GM18526 (cell line): Measurements from ENCODE around the gene WDR54.

ENCODE experiments used
- POLR2A ChIP-seq: IDR thresholded peaks from 3 replicates; pipeline ENCODE4 v1.6.1; 2011; ENCODE audit not compliant: insufficient read length; ENCODE audit errors: extremely low read depth

WDR54 gene, protein sequence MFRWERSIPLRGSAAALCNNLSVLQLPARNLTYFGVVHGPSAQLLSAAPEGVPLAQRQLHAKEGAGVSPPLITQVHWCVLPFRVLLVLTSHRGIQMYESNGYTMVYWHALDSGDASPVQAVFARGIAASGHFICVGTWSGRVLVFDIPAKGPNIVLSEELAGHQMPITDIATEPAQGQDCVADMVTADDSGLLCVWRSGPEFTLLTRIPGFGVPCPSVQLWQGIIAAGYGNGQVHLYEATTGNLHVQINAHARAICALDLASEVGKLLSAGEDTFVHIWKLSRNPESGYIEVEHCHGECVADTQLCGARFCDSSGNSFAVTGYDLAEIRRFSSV

DNA sequence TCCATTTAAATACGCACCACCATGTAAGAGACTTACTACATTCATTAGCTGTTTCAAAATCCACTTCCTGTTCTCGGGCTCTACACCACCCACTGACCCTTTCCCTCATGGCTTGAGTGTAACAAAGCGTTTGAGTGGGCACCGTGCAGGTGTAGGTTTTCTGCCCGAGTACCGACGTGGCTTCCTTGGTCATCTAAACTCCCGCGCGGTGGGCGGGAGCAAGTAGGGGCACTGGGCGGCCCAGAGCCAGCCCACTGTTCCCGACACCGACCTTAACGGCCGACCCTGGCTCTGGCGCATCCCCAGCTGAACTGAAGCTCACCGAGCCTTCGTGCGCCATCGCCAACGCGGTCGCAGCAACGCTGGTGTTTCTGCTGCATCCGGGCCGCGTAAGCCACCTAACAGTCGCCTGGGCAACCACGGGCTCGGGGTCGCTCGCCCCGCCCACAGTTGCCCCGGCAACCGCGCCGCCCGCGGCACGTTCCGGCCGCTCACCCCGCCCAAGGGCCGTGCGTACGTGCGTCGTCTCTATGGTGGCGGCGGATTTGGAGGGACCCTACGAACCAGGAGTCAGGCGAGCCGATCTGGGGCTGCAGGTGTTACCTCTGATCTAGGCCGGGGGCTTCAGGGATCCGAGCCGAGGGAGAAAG lies at the start of gene WDR54, which contains the start of gene C2orf81:
Gene WDR54, plus strand, starts transcription at position 510 of the 650 bp plus-strand sequence. CDS start 424 bp downstream, outside the sequence.
Gene C2orf81, minus strand, starts transcription at position 399 of the 650 bp plus-strand sequence. Its CDS starts 59 bp downstream, at position 340.
- peak; percentile 92 for TF ChIP-seq POLR2A

DNA sequence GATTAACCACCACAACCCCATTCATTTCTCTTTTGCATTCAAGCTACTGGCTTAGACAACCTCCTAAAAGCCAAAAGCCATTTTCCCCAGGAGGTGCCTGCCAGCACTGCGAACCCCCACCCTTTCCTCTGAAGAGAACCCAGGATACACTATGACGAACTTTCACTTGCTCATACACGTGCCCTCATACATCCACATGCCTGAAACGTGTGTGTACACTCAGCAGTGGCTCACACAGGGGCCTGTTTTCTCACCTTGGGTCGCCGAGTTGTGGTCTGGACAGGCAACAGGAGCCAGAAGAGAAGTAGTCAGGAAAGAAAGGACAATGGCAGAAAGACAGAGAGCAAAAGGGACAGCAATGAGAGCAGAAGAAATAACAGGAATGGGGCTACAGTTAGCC lies 48.9 kb upstream of the WDR54 start:
- TF ChIP-seq POLR2A = no peak

DNA sequence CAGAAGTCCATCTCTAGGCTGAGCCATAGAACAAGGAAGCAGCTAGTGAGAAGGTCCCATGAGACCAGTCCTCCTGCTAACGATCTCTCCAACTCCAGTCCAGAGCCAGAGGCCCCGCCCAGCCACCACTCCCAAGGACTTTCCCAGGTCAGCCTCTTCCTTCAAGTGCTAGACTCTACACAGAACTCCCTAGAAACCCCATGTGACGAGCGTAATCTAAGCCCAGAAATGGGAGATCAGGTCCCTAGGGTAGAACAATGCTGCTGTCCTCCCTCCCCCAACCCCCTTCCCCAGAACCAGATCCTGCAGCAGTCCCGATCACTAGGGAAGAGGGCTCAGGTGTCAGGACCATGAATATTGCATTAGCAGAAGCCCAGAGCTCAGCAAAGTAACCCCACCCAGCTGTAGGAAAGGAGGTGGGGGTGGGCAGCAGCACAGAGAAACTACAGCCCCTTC lies 48.3 kb upstream of the WDR54 start:
- no peak for TF ChIP-seq POLR2A

DNA sequence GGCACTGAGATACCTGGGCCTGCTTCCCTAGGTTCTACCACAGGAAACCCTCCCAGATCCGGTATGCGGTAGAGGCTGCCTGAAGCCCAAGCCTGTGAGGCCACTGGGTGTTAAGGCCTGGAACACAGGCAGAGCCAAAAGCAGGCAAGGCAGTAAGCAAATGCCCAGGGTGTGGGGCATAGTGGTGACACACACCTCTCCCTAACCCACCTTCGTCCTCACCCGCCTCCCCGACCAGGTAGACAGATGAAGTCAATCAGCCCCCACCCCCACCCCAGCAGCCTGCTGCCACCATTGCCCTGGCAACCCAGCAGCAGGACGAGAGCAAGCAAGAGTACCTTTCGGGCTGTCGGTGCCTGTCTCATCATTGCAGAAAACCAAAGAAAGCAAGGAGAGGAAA lies 47.5 kb upstream of the WDR54 start:
- no peak for TF ChIP-seq POLR2A

DNA sequence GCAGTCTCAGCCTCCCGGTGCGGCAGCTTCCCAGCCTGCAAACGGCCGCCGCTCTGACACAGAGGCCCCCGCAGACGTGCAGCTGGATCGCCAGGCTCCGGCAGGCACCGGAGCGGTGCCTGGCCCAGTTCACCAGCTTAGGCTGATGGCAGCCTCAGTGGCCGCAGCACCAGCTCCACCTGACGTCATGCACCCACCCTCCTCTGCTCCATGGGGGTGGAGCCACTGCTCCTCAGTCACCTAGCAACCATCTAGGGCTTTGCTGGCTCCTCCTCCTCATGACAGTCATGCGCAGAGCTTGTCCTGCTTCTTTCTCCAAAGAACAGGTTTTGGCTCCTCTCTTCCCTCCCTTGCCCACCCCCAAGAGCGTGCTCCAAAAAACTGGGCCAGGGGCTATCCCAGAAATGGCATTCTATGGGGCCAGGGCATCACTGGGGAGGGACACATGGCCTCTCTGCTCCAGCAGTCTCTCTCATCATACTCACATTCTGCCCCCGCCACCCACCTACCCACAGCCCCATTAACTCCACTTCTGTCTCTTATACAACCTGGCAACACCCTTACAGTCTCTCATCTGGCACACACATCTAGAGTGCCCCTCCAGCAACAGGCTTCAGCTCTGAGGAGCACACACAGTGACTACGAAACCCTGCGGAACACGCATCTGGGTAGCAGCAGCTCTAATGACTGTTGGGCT lies 46.9 kb upstream of the WDR54 start:
- no peak for TF ChIP-seq POLR2A

DNA sequence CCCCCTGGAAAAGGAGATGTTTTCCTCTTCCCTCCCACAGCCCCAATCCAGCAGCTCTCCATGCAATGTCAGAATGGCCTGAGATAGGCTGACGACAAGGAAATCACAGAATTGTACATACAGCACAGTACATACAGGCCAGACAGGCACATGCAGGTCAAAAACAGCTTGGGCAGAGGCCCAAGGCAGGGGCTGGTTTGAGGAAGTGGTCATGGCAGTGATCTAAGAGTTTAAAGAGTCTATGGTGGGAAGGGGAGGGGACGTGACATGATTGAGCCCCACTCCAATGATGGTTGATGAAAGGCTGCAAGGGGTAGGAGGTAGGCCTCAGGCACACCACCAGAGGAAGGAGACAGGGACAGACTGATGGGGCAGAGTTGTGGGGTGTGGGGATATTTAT lies 45.7 kb upstream of the WDR54 start:
- TF ChIP-seq POLR2A = no peak

DNA sequence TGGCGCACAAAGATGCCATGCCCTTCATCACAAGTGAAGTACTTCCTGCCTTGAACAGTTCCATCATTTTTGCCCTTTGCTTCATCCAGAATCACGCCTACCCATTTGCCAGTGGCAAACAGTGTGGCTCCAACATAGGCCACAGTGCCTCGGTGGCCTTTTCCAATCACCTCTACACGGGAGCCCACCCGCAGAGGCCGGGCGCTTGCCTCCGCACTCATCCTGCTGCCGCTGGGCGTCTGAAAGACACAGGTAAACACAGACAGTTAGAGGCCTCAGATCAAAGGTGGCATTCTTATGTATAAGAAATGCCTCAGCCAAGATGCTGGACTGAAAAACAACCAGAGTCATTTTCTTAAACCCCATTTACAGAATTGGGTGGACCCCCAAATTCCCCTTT lies 43.5 kb upstream of the WDR54 start:
- TF ChIP-seq POLR2A = no peak

DNA sequence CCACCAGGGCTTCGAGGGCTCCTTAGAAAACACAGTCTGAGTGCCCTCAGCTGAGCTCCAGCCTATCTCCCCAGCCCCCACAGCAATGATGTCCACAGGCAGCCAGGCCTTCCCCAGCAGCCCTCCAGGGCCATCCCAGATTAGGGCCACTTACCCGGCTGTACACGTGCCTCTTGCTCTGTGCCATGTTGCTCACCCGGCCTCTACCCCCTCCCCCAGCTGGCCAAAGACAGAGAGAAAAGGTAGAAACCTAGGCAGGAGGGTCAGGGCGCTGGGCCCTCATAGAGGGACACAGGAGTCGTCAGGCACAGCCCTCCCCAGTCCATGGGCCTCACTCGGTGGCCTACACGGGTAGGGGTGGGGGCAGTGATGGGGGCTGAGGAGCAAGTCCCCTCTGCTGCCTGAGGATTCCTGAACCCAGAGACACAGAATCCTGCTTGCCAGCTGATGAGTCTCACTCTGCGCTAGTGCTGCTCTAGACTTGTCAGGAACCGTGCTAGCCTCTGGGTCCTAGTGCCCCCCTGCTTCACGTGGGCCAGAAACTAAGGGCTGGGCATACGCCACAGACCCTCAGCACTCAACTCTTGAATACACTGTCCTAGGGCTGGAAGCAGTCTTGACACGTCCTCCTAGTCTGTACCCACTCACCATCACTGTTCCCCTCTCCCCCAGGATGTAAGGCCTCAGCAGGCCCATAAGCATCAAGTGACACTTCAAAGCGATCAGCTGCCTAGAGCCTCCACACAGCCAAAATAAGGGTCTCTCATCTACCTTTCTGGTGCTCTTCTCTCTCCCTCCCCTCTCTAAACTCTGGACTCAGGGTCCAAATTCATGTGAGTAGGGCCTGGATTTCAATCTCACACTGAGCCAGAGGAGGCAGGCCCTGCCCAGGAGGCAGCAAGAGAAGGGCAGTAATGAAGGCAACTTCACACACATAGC lies 41.4 kb upstream of the WDR54 start, which contains the start of gene DCTN1:
Gene DCTN1, minus strand, starts transcription at position 461 of the 939 bp plus-strand sequence. Its CDS starts 274 bp downstream, at position 187.
- no peak for TF ChIP-seq POLR2A

DNA sequence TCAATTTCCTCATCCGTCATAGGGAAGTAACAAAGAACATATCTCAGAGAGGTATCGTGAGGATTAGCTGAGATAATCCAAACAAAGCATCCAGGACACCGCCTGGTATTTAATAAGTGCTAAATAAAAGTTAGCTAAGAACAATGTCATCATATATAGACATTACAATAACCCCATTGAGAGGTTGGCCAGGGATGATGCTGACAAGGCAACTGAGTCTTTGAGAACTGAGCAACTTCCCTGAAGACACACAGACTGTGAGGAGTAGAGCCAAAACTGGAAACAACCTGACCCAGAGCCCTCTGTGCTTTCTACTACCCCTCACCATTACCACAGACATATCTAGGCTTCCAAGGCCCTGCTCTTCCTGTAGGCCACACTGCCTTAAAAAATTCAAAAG lies 39.8 kb upstream of the WDR54 start:
- TF ChIP-seq POLR2A = no peak

DNA sequence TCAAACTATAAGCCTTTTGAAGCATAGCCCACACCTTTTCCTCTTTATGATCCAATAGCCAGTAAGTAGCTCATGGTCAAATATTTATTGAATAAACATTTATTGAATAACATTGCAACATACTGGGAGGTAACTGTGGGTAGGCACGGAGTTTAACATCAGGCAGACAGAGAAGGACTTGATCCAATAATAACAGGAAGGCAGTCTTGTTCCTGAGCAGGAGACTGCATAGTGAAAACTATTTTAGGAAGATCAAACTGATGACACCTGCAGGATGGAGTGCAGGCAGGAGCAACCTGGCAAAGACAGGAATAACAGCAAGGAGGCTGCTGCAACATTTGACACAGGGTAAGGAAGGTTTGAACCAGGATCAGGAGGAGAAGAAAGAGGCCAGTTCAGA lies 38.3 kb upstream of the WDR54 start:
- no peak for TF ChIP-seq POLR2A

DNA sequence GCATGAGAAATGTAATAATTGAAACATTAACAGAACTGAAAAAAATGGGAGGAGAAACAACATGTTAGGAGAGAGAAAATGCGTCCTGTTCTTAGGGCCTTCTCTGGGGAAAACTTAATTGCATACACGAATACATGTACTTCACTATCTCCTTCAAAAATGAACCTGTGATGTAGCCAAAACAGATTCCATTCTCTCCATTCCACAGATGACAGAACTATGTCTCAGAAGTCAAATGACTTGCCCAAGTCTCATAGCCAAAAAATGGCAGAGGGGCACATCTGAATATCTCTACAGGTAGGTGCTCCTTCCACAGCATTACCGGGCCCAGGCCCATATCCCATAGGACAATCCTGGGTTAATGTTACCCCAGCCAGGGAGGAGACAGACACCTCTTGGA lies 37.5 kb upstream of the WDR54 start:
- TF ChIP-seq POLR2A = no peak

DNA sequence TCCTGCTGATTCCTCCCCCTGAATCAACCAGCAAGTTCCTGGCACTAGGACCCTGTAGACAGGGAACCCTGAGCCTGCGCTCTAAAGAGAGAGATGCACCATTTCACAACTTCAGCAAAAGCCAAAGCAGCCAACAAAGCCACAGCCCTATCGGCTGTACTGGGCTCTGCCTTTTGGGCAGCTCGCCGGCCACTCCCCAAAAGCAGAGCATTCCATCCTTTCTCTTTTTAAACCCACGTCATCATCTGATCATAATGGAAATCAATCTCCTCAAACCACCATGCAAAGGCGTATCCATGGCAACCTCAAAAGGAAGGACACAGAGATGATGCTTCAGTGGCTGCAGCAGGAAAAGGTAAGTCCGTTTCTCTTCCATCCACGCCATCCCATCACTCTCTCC lies 36.1 kb upstream of the WDR54 start:
- TF ChIP-seq POLR2A = no peak

DNA sequence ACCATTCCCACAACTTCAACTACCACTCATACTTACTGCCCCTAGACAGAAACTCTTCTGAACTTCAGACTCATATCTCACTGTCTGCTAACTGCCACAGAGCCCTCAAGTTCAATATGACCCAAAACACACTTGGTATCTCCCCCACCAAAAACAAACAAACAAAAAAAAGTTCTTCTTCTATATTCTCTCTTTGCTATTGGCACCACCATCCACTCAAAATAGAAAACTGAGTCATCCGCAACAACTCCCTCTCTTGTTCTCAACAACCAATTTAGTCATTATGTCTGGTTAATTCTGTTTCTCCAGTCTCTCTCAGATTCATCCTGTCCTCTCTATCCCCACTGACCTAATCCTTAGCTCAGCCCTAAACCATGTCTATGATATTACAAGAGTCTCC lies 34.2 kb upstream of the WDR54 start:
- TF ChIP-seq POLR2A = no peak

DNA sequence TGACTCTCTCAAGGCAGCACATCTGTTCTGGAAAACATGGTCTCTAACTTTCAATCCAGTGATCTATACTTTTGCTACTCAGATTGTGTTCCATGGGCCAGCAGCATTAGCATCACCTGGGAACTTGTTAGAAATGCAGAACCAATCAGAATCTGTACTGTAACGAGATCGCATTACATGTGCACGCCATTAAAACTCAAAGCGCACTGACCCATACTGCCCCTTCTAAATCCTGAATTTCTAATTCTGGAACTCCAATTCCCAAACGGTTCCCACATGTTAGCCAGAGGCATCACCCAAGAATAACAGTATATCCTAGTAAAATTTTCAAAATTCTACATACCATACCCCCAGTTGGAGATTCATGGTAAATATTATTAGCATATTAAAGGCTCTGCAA lies 30.9 kb upstream of the WDR54 start:
- no peak for TF ChIP-seq POLR2A

DNA sequence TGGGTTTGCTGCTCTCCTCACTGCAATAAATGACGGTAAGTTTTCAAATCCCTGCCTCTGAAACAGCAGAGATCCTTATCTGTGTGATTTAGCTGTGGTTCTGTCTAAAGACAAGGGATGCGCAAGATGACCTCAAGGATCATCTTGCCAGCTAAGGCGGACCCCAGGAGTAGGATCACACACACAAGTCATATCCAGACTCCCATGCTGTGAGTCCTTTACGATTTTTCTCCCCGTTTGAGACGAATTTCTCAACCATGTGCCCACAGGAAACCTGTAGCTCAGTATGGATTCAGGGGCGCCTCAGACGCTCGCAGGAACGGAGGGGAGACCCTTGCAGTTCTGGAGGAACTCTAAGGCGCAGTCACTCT lies 30.3 kb upstream of the WDR54 start:
- TF ChIP-seq POLR2A = no peak
